CD14-positive monocyte (primary cell): ENCODE data around the gene ENO1. TPM values are rescaled to one million over a fixed set of nuclear protein-coding genes. Genes with fewer than 3 reads are reported as not detected.
"Not testable (repeated sequence)": the region's sequence is repeated elsewhere in the genome, so short reads cannot be mapped to it uniquely, and the experiment has no call there.

Experiments used
- DNase-seq, 3 donors: peaks; one replicate each; pipeline ENCODE4 v3.0.0-alpha.2; 2011 to 2022
- H2AFZ ChIP-seq: 2 replicates; pipeline ENCODE4 v1.6.0; 2012; ENCODE audit warnings: mild to moderate bottlenecking, low read depth, low read length, inconsistent platforms; ENCODE audit not compliant: insufficient read depth, poor library complexity, severe bottlenecking
- H3K27ac ChIP-seq, 2 donors: 1 replicate in 1 of 2; 2 replicates in 1 of 2; pipeline ENCODE4 v1.5.1; 2012 to 2013; ENCODE audit warnings: low read length in 2 of 2, control low read depth in 1 of 2, inconsistent platforms in 1 of 2, low read depth in 1 of 2, mild to moderate bottlenecking in 1 of 2
- H3K27me3 ChIP-seq, 2 donors: one replicate each; pipeline versions ENCODE4 v1.6.0 to v1.6.1; 2011 to 2013; ENCODE audit warnings: low read length in 2 of 2; ENCODE audit not compliant: control insufficient read depth in 2 of 2, insufficient read depth in 2 of 2
- H3K36me3 ChIP-seq, 2 donors: replicated peaks in 1 of 2; 1 replicate in 1 of 2; 2 replicates in 1 of 2; pipeline versions ENCODE4 v1.5.1 to v1.6.1; 2012 to 2013; ENCODE audit warnings: low read length in 2 of 2, control low read depth in 1 of 2, inconsistent platforms in 1 of 2, mild to moderate bottlenecking in 1 of 2; ENCODE audit not compliant: insufficient read depth in 2 of 2, control insufficient read depth in 1 of 2
- H3K4me1 ChIP-seq, 2 donors: 1 replicate in 1 of 2; 2 replicates in 1 of 2; pipeline versions ENCODE4 v1.5.1 to v1.6.1; 2012 to 2013; ENCODE audit warnings: low read length in 2 of 2, control low read depth in 1 of 2, inconsistent platforms in 1 of 2, mild to moderate bottlenecking in 1 of 2, moderate library complexity in 1 of 2; ENCODE audit not compliant: insufficient read depth in 2 of 2, control insufficient read depth in 1 of 2
- H3K4me2 ChIP-seq: replicated peaks from 2 replicates; pipeline ENCODE3; 2012; ENCODE audit warnings: low read length, moderate library complexity, mild to moderate bottlenecking; ENCODE audit not compliant: poor library complexity, severe bottlenecking; ENCODE audit errors: extremely low read depth
- H3K4me3 ChIP-seq, 3 experiments: fragments of 200-600 bp in 1 of 3; sonication (generic) in 1 of 3; replicated peaks in 1 of 3; 1 replicate in 2 of 3; 2 replicates in 1 of 3; pipeline ENCODE4 v1.5.1; 2011 to 2013; ENCODE audit warnings: low read length in 3 of 3, mild to moderate bottlenecking in 3 of 3, control low read depth in 2 of 3, low read depth in 2 of 3, inconsistent platforms in 1 of 3, moderate library complexity in 1 of 3
- H3K79me2 ChIP-seq: 2 replicates; pipeline ENCODE4 v1.6.0; 2012; ENCODE audit warnings: mild to moderate bottlenecking, control low read depth, inconsistent platforms, low read length, moderate library complexity; ENCODE audit not compliant: insufficient read depth
- H3K9ac ChIP-seq: 2 replicates; pipeline ENCODE4 v1.6.0; 2017; ENCODE audit warnings: low read length, mild to moderate bottlenecking; ENCODE audit not compliant: insufficient read depth, poor library complexity, severe bottlenecking
- H3K9me3 ChIP-seq, 2 donors: replicated peaks in 1 of 2; 1 replicate in 1 of 2; 2 replicates in 1 of 2; pipeline versions ENCODE4 v1.5.1 to v1.6.1; 2012 to 2013; ENCODE audit warnings: low read length in 2 of 2, control low read depth in 1 of 2; ENCODE audit not compliant: control insufficient read depth in 1 of 2, insufficient read depth in 1 of 2
- H4K20me1 ChIP-seq: 2 replicates; pipeline ENCODE4 v1.6.0; 2012; ENCODE audit warnings: mild to moderate bottlenecking, low read length, control low read depth, moderate library complexity; ENCODE audit not compliant: insufficient read depth
- H3K27ac Mint-ChIP-seq, 7 donors: one replicate each; pipeline ENCODE4 v1.8.0; 2020; ENCODE audit warnings: mild to moderate bottlenecking in 7 of 7, mixed read lengths in 7 of 7, moderate library complexity in 6 of 7, inconsistent platforms in 2 of 7
- H3K27me3 Mint-ChIP-seq, 3 donors: one replicate each; pipeline ENCODE4 v1.8.0; 2021 to 2022; ENCODE audit warnings: low read depth in 3 of 3, mild to moderate bottlenecking in 3 of 3, mixed read lengths in 3 of 3, moderate library complexity in 3 of 3, inconsistent platforms in 1 of 3
- H3K36me3 Mint-ChIP-seq, 2 donors: one replicate each; pipeline ENCODE4 v1.8.0; 2020; ENCODE audit warnings: mixed read lengths in 2 of 2, inconsistent platforms in 1 of 2, mild to moderate bottlenecking in 1 of 2
- H3K4me1 Mint-ChIP-seq: one replicate; pipeline ENCODE4 v1.8.0; 2020; ENCODE audit warnings: mild to moderate bottlenecking, mixed read lengths
- H3K4me3 Mint-ChIP-seq, 2 donors: one replicate each; pipeline ENCODE4 v1.8.0; 2020; ENCODE audit warnings: mild to moderate bottlenecking in 2 of 2, mixed read lengths in 2 of 2, moderate library complexity in 1 of 2
- H3K9me3 Mint-ChIP-seq, 7 donors: one replicate each; pipeline ENCODE4 v1.8.0; 2020 to 2022; ENCODE audit warnings: mixed read lengths in 7 of 7, mild to moderate bottlenecking in 6 of 7, moderate library complexity in 6 of 7, inconsistent platforms in 2 of 7
- CTCF ChIP-seq: fragments of 200-600 bp; IDR thresholded peaks from one replicate; pipeline ENCODE4 v1.8.0; 2022; ENCODE audit warnings: antibody characterized with exemption, mild to moderate bottlenecking
- WGBS: methylation state at CpG from one replicate; pipeline ENCODE4 v1.1.5; 2013; ENCODE audit warnings: missing lambda C conversion rate; ENCODE audit not compliant: insufficient coverage; 5-methylcytosine and 5-hydroxymethylcytosine counted together
- intact Hi-C, 2 donors: fragments of 100-400 bp; cut with micrococcal nuclease; formaldehyde crosslinking; loops; one replicate each; pipeline versions ENCODE4 v1.15.0 to v1.15.1; 2023
- polyA plus RNA-seq, 3 donors: library from polyadenylated mRNA; depleted of rRNA in 1 of 3; unstranded in 2 of 3; stranded (reverse) in 1 of 3; fragments of 300-500 nt in 2 of 3; fragments of >200 nt in 1 of 3; fragmentation: Illumina TruSeq in 2 of 3; gene quantifications; 1 replicate in 2 of 3; 2 replicates in 1 of 3; pipeline ENCODE4 v1.2.3, GENCODE V29; 2012 to 2021

ENO1 gene
- polyA plus RNA-seq, 3 donors: 525 to 1,573 (median 1,458) TPM

GRCh38 chr1:8902765-8903164 is 24.3 kb upstream of the ENO1 start:
- no peak overlapping the region for H3K4me2 ChIP-seq
- H3K4me3 ChIP-seq: no peak overlapping the region
- no peaks in the 10 kb centered on the region for H3K36me3 ChIP-seq
- peaks cover 0 to 4% of the 10 kb centered on the region in 2 donors for H3K4me1 ChIP-seq
- intact Hi-C loops: no loop called here
- no peak for TF ChIP-seq CTCF
- H4K20me1 ChIP-seq: no peaks in the 10 kb centered on the region
- H3K36me3 Mint-ChIP-seq: peaks cover 0 to 5% of the 10 kb centered on the region in 2 donors
- no peak for DNase-seq
- no peak overlapping the region for H3K9ac ChIP-seq
- H3K4me3 Mint-ChIP-seq: no peak overlapping the region
- H3K27me3 ChIP-seq: no peaks in the 10 kb centered on the region
- no peak overlapping the region for H2AFZ ChIP-seq
- peak overlapping the region in 1 of 7 donors; percentile 38 for H3K27ac Mint-ChIP-seq
- WGBS: no CpG with 5 or more reads among the region's 5 CpGs
- H3K9me3 Mint-ChIP-seq: peaks cover 9 to 10% (median 9%) of the 10 kb centered on the region in 7 donors
- peaks cover 9% of the 10 kb centered on the region for H3K4me1 Mint-ChIP-seq
- peaks cover 0 to 8% of the 10 kb centered on the region in 2 donors for H3K9me3 ChIP-seq
- peaks cover 2 to 7% (median 3%) of the 10 kb centered on the region in 3 donors for H3K27me3 Mint-ChIP-seq
- H3K27ac ChIP-seq: no peak overlapping the region
- no peaks in the 10 kb centered on the region for H3K79me2 ChIP-seq

GRCh38 chr1:8900684-8901083 is 22.2 kb upstream of the ENO1 start:
- H3K4me3 Mint-ChIP-seq, intact Hi-C loops, H3K9me3 ChIP-seq, H3K4me2 ChIP-seq, H3K36me3 Mint-ChIP-seq, H3K27me3 ChIP-seq, H2AFZ ChIP-seq, H3K27me3 Mint-ChIP-seq, H3K36me3 ChIP-seq, H3K4me1 Mint-ChIP-seq, H4K20me1 ChIP-seq, H3K27ac Mint-ChIP-seq, H3K79me2 ChIP-seq, DNase-seq, H3K27ac ChIP-seq, H3K4me3 ChIP-seq, H3K9ac ChIP-seq: not testable (repeated sequence)
- 88% methylated on average over 3 of the region's 4 CpGs for WGBS
- H3K4me1 ChIP-seq: peaks cover 9 to 14% of the 10 kb centered on the region in 2 donors
- peaks cover 9 to 10% (median 9%) of the 10 kb centered on the region in 7 donors for H3K9me3 Mint-ChIP-seq
